PC-3 (cell line): ENCODE measurements around the gene DPY30. TPM values are rescaled to one million over a fixed set of nuclear protein-coding genes. Genes with fewer than 3 reads are reported as not detected.

Source experiments
- ATAC-seq: fragments of 200-7000 bp; cut with Tn5 transposase; 2 replicates; pipeline ENCODE4 v1.9.1; 2020; ENCODE audit warnings: mild to moderate bottlenecking, moderate library complexity
- BruUV-seq: library from RNA; stranded (reverse); fragments of 400-500 nt; replicated peaks from 2 replicates; lab custom pipeline; 2021; lab: Mats Ljungman, UMichigan
- CTCF ChIA-PET: fragments of 300-600 bp; sonication (Branson Sonifier 250); formaldehyde crosslinking; loops from one replicate; lab custom pipeline; 2022; ENCODE audit warnings: antibody characterized with exemption; lab: Charles Lee
- POLR2A ChIA-PET: fragments of 300-600 bp; sonication (Branson Sonifier 250); formaldehyde crosslinking; loops from one replicate; lab custom pipeline; 2022; ENCODE audit warnings: antibody characterized with exemption; ENCODE audit not compliant: unreplicated experiment; lab: Charles Lee
- DNase-seq: peaks from one replicate; pipeline ENCODE4 v3.0.0-alpha.2; 2015
- H2AFZ ChIP-seq: fragments of 300-600 bp; sonication (generic); 2 replicates; pipeline ENCODE4 v1.6.0; 2016; ENCODE audit warnings: antibody characterized with exemption, low read length
- H3F3A ChIP-seq: fragments of 300-600 bp; sonication (generic); one replicate; pipeline ENCODE4 v1.6.0; 2017; ENCODE audit warnings: antibody characterized with exemption, low read length, control low read depth, mild to moderate bottlenecking; ENCODE audit not compliant: unreplicated experiment
- H3K27ac ChIP-seq: fragments of 300-600 bp; sonication (generic); 2 replicates; pipeline ENCODE4 v1.5.1; 2016; ENCODE audit warnings: mild to moderate bottlenecking, low read length
- H3K27me3 ChIP-seq: fragments of 300-600 bp; sonication (generic); 2 replicates; pipeline ENCODE4 v1.6.1; 2016; ENCODE audit warnings: low read length, mixed read lengths
- H3K36me3 ChIP-seq: fragments of 300-600 bp; sonication (generic); 2 replicates; pipeline ENCODE4 v1.6.1; 2016; ENCODE audit warnings: low read depth, mixed run types, low read length, mixed read lengths
- H3K4me1 ChIP-seq: fragments of 300-600 bp; sonication (generic); 2 replicates; pipeline ENCODE4 v1.5.1; 2016; ENCODE audit warnings: low read length; ENCODE audit not compliant: insufficient read depth
- H3K4me2 ChIP-seq: fragments of 300-600 bp; sonication (generic); 2 replicates; pipeline ENCODE4 v1.6.0; 2016; ENCODE audit warnings: low read length
- H3K4me3 ChIP-seq: fragments of 300-600 bp; sonication (generic); 2 replicates; pipeline ENCODE4 v1.5.1; 2016; ENCODE audit warnings: mild to moderate bottlenecking, low read length, mixed read lengths
- H3K79me2 ChIP-seq: fragments of 300-600 bp; sonication (generic); 2 replicates; pipeline ENCODE4 v1.6.1; 2017; ENCODE audit warnings: low read length, mixed read lengths
- H3K9ac ChIP-seq: fragments of 300-600 bp; sonication (generic); 2 replicates; pipeline ENCODE4 v1.6.0; 2016; ENCODE audit warnings: mild to moderate bottlenecking, low read length
- H3K9me2 ChIP-seq: fragments of 300-600 bp; sonication (generic); replicated peaks from 2 replicates; pipeline ENCODE4 v1.6.1; 2016; ENCODE audit warnings: mixed run types, low read length, mixed read lengths
- H3K9me3 ChIP-seq: fragments of 300-600 bp; sonication (generic); 2 replicates; pipeline ENCODE4 v1.6.1; 2016; ENCODE audit warnings: low read length, mixed read lengths
- H4K20me1 ChIP-seq: fragments of 300-600 bp; sonication (generic); 2 replicates; pipeline ENCODE4 v1.6.1; 2016; ENCODE audit warnings: low read length, mixed read lengths
- CTCF ChIP-seq: fragments of 300-600 bp; sonication (generic); conservative IDR thresholded peaks from 2 replicates; pipeline ENCODE4 v1.5.1; 2017; ENCODE audit warnings: antibody characterized with exemption, low read depth, mild to moderate bottlenecking, low read length
- EZH2 ChIP-seq: fragments of 300-600 bp; sonication (generic); IDR thresholded peaks from one replicate; pipeline ENCODE4 v1.6.1; 2017; ENCODE audit warnings: antibody characterized with exemption, mild to moderate bottlenecking, low read length; ENCODE audit not compliant: unreplicated experiment
- EZH2phosphoT487 ChIP-seq: fragments of 300-600 bp; sonication (generic); IDR thresholded peaks from 2 replicates; pipeline ENCODE4 v1.6.1; 2018; ENCODE audit warnings: mild to moderate bottlenecking, antibody characterized with exemption, low read length, borderline replicate concordance
- intact Hi-C: fragments of 100-400 bp; cut with micrococcal nuclease; formaldehyde crosslinking; loops from 2 replicates; pipeline ENCODE4 v1.9.0; 2023
- total RNA-seq: library from RNA; depleted of rRNA; stranded (reverse); fragments of >200 nt; gene quantifications from 2 replicates; pipeline ENCODE4 v1.2.3, GENCODE V29; 2014

Gene DPY30
- total RNA-seq, 1 experiment from 2014 or later, result 127 TPM

- CTCF ChIA-PET, result no interaction called here
Observed at GRCh38 chr2:31983762-31984467, 55.7 kb downstream of the DPY30 start.

GRCh38 chr2:31980674-31981356 is 58.8 kb downstream of the DPY30 start:
- no peak overlapping the region for H2AFZ ChIP-seq
- CTCF ChIA-PET, result no interaction called here
- ATAC-seq (peak; percentile 97), DNase-seq (peak; percentile 38)
- no peaks in the 10 kb centered on the region for H3K27me3 ChIP-seq
- no peaks in the 10 kb centered on the region for H3K9me2 ChIP-seq
- no peak overlapping the region for H3K4me3 ChIP-seq
- H3K79me2 ChIP-seq, result peaks cover 90% of the 10 kb centered on the region
- no TSS peak for BruUV-seq
- no peak overlapping the region for H3K4me2 ChIP-seq
- POLR2A ChIA-PET, result no interaction called here
- H3F3A ChIP-seq, result no peaks in the 10 kb centered on the region
- no peak overlapping the region for H3K27ac ChIP-seq
- H3K4me1 ChIP-seq, result no peaks in the 10 kb centered on the region
- H4K20me1 ChIP-seq, result 0 out of 2 replicates have a peak, but pooled peaks cover 11% of the 10 kb centered on the region
- no peaks in the 10 kb centered on the region for H3K36me3 ChIP-seq
- TF ChIP-seq EZH2phosphoT487, result no peak
- TF ChIP-seq EZH2, result no peak
- no peak for TF ChIP-seq CTCF
- no peak overlapping the region for H3K9ac ChIP-seq
- intact Hi-C loops, result no loop called here
- H3K9me3 ChIP-seq, result no peaks in the 10 kb centered on the region

More at GRCh38 chr2:31983762-31984467, 55.7 kb downstream of the DPY30 start:
- peaks cover 94% of the 10 kb centered on the region for H3K79me2 ChIP-seq
- TF ChIP-seq CTCF (no peak), EZH2phosphoT487 (no peak), EZH2 (no peak)
- no peak overlapping the region for H3K4me3 ChIP-seq
- H3F3A ChIP-seq, result no peaks in the 10 kb centered on the region
- H3K36me3 ChIP-seq, result no peaks in the 10 kb centered on the region
- no peaks in the 10 kb centered on the region for H3K9me3 ChIP-seq
- no peak overlapping the region for H3K4me2 ChIP-seq
- no peaks in the 10 kb centered on the region for H3K27me3 ChIP-seq
- peaks cover 20% of the 10 kb centered on the region; the same call in 1 of the 2 replicates for H4K20me1 ChIP-seq
- H2AFZ ChIP-seq, result no peak overlapping the region
- no peaks in the 10 kb centered on the region for H3K9me2 ChIP-seq
- H3K9ac ChIP-seq, result no peak overlapping the region
- BruUV-seq, result no TSS peak
- intact Hi-C loops, result no loop called here
- no peaks in the 10 kb centered on the region for H3K4me1 ChIP-seq
- H3K27ac ChIP-seq, result no peak overlapping the region
- no peak for DNase-seq
- POLR2A ChIA-PET, result no interaction called here
- ATAC-seq, result no peak

DNA sequence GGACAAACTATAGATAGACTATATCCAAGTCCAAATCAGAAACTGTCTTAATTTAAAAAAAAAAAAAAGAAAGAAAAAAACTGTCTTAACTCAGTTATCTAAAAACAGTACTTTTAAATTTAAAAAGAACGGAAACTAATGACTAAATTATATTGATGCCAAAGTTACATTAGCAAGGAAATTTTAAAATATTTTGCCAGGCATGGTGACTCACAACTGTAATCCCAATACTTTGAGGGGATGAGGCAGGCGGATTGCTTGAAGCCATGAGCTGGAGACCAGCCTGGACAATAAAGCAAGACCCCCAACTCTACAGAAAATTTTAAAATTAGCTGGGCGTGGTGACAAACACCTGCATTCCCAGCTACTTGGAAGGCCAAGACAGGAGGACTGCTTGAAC is 59.6 kb downstream of the DPY30 start:
- no peak for TF ChIP-seq CTCF
- TF ChIP-seq EZH2phosphoT487, result no peak
- TF ChIP-seq EZH2, result no peak
- no TSS peak for BruUV-seq
- Histone ChIP-seq H3K36me3 (no peaks in the 10 kb centered on the region), H3K4me1 (no peaks in the 10 kb centered on the region), H3K9ac (no peak overlapping the region), H3K27ac (no peak overlapping the region), H3K79me2 (peaks cover 90% of the 10 kb centered on the region), H2AFZ (no peak overlapping the region), H3K9me2 (no peaks in the 10 kb centered on the region), H3F3A (no peaks in the 10 kb centered on the region), H3K4me3 (no peak overlapping the region), H3K4me2 (no peak overlapping the region), H3K27me3 (no peaks in the 10 kb centered on the region), H4K20me1 (0 out of 2 replicates have a peak, but pooled peaks cover 11% of the 10 kb centered on the region), H3K9me3 (no peaks in the 10 kb centered on the region)
- ATAC-seq (no peak), DNase-seq (no peak)
- ChIA-PET CTCF (no interaction called here), POLR2A (no interaction called here)
- intact Hi-C loops, result no loop called here
